ENCODE data around the gene PLEKHJ1.

DNA sequence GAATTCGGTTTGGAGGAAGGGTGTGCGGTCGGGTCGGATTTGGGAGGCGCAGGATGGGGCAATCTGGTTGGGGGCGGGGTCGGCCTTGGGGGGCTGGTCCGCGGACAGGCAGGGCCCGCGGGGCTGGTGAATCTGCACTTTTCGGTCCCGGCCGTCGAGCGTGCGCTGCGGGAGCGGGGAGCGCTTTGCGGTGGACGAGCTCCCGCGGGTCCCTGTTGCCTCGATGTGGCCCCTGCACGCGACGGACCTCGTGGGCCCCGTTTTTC is 34.0 kb upstream of the PLEKHJ1 start:
- TF ChIP-seq POLR2A (IDR thresholded peaks at IDR 0.05) (no peak), CTCF (IDR thresholded peaks at IDR 0.05) (no peak)

Data from adrenal gland (tissue), 5 donors.